OCI-LY7 (cell line): Measurements from ENCODE around the gene PKN3. TPM values are rescaled to one million over a fixed set of nuclear protein-coding genes. Genes with fewer than 3 reads are reported as not detected.

Experiments used
- BruUV-seq: library from RNA; stranded (reverse); fragments of 400-500 nt; replicated peaks from 2 replicates; lab custom pipeline; 2021; lab: Mats Ljungman, UMichigan
- CTCF ChIA-PET: fragments of 300-600 bp; sonication (Branson Sonifier 250); formaldehyde crosslinking; loops from one replicate; lab custom pipeline; 2022; ENCODE audit warnings: antibody characterized with exemption; ENCODE audit not compliant: unreplicated experiment; lab: Charles Lee
- POLR2A ChIA-PET: fragments of 300-600 bp; sonication (Branson Sonifier 250); formaldehyde crosslinking; loops from one replicate; lab custom pipeline; 2022; ENCODE audit warnings: antibody characterized with exemption; lab: Charles Lee
- DNase-seq: peaks from one replicate; pipeline ENCODE4 v3.0.0-alpha.2; 2015; ENCODE audit warnings: low spot score
- H2AFZ ChIP-seq: fragments of 200-600 bp; sonication (generic), shearing (Covaris generic); 2 replicates; pipeline ENCODE4 v1.6.1; 2014; ENCODE audit warnings: mild to moderate bottlenecking, antibody characterized with exemption, low read length, moderate library complexity
- H3K27ac ChIP-seq: fragments of 200-600 bp; sonication (generic); 2 replicates; pipeline ENCODE4 v1.5.1; 2014; ENCODE audit warnings: mixed run types, low read depth, mild to moderate bottlenecking, moderate library complexity, low read length, inconsistent platforms; ENCODE audit not compliant: poor library complexity, severe bottlenecking
- H3K36me3 ChIP-seq: fragments of 200-600 bp; sonication (generic); 2 replicates; pipeline ENCODE4 v1.6.1; 2014; ENCODE audit warnings: mild to moderate bottlenecking, antibody characterized with exemption, low read length, moderate library complexity, mixed read lengths; ENCODE audit not compliant: insufficient read depth
- H3K4me1 ChIP-seq: fragments of 200-600 bp; sonication (generic); 2 replicates; pipeline ENCODE4 v1.5.1; 2014; ENCODE audit warnings: mild to moderate bottlenecking, low read length; ENCODE audit not compliant: insufficient read depth, poor library complexity, severe bottlenecking
- H3K4me2 ChIP-seq: fragments of 200-600 bp; sonication (generic); 2 replicates; pipeline ENCODE4 v1.6.1; 2014; ENCODE audit warnings: mild to moderate bottlenecking, low read length
- H3K4me3 ChIP-seq: fragments of 200-600 bp; sonication (generic); 2 replicates; pipeline ENCODE4 v1.5.1; 2014; ENCODE audit warnings: mild to moderate bottlenecking, low read depth, low read length; ENCODE audit not compliant: poor library complexity, severe bottlenecking
- H3K79me2 ChIP-seq: fragments of 200-600 bp; sonication (generic); 2 replicates; pipeline ENCODE4 v1.6.1; 2016; ENCODE audit warnings: low read depth, mild to moderate bottlenecking, low read length, moderate library complexity, mixed read lengths; ENCODE audit not compliant: insufficient read depth
- H3K9me2 ChIP-seq: fragments of 200-600 bp; sonication (generic); 2 replicates; pipeline ENCODE4 v1.6.1; 2016; ENCODE audit warnings: mild to moderate bottlenecking, low read length, mixed read lengths; ENCODE audit not compliant: insufficient read depth
- H3K9me3 ChIP-seq: fragments of 200-600 bp; sonication (generic); 2 replicates; pipeline ENCODE4 v1.6.1; 2014; ENCODE audit warnings: mild to moderate bottlenecking, mixed run types, low read length, mixed read lengths
- H4K20me1 ChIP-seq: fragments of 200-600 bp; sonication (generic); 2 replicates; pipeline ENCODE4 v1.6.1; 2014; ENCODE audit warnings: mild to moderate bottlenecking, antibody characterized with exemption, low read length, moderate library complexity, mixed read lengths; ENCODE audit not compliant: insufficient read depth
- CTCF ChIP-seq: fragments of 200-600 bp; sonication (generic); conservative IDR thresholded peaks from 2 replicates; pipeline ENCODE4 v1.5.1; 2014; ENCODE audit warnings: mild to moderate bottlenecking, antibody characterized with exemption, low read length, moderate library complexity, mixed read lengths
- EZH2phosphoT487 ChIP-seq: fragments of 200-600 bp; sonication (generic); IDR thresholded peaks from 2 replicates; pipeline ENCODE4 v1.6.1; 2018; ENCODE audit warnings: low read depth, borderline replicate concordance, mild to moderate bottlenecking, mixed run types, antibody characterized with exemption, low read length, moderate library complexity, mixed read lengths
- intact Hi-C: fragments of 100-400 bp; cut with micrococcal nuclease; formaldehyde crosslinking; loops from one replicate; pipeline ENCODE4 v1.10.0; 2022; ENCODE audit not compliant: unreplicated experiment
- small RNA-seq: library from RNA; depleted of rRNA; stranded (forward); fragments of <200 nt; gene quantifications from one replicate; pipeline ENCODE3, GENCODE V24; 2014
- total RNA-seq, 2 experiments: library from RNA; depleted of rRNA in 1 of 2; stranded (reverse); fragments of >200 nt in 1 of 2; shearing (Covaris generic) in 1 of 2; gene quantifications; 2 replicates each; pipeline ENCODE4 v1.2.3, GENCODE V29; 2014 to 2022

The PKN3 gene
- total RNA-seq, 2 experiments from 2014 or later: 1.5 to 3.3 TPM

GRCh38 chr9:128768606-128769005, 66.3 kb downstream of the PKN3 start:
- no TSS peak for BruUV-seq
- TF ChIP-seq CTCF: no peak
- TF ChIP-seq EZH2phosphoT487: no peak
- no peak for DNase-seq
- intact Hi-C loops: no loop called here
- Histone ChIP-seq H3K9me2 (no peaks in the 10 kb centered on the region), H3K36me3 (no peaks in the 10 kb centered on the region), H3K4me3 (no peak overlapping the region), H3K27ac (no peak overlapping the region), H3K4me2 (no peak overlapping the region), H3K79me2 (no peaks in the 10 kb centered on the region), H2AFZ (no peak overlapping the region), H4K20me1 (no peaks in the 10 kb centered on the region), H3K4me1 (peaks cover 16% of the 10 kb centered on the region), H3K9me3 (no peaks in the 10 kb centered on the region)
- ChIA-PET CTCF (no interaction called here), POLR2A (interaction anchor here (0.7 kb wide), 1 partner anchor 145 kb away, joined by 3 read pairs; no protein-coding TSS in a partner anchor)

Small RNA genes within 50 kb of the gene (small RNA-seq; reads per million reads assigned to genes)
- gene RF00017 (not detected), gene RN7SL560P (not detected)

Other genes with a start within 250 kb of the PKN3 start
- 84.4 and 94.3 TPM in 2 replicates for gene ODF2, start 246.5 kb upstream of the PKN3 start, total RNA-seq (2014; rRNA removed; shearing (Covaris generic))
- gene ODF2, start 246.5 kb upstream of the PKN3 start, total RNA-seq (2022): 93.1 and 94.1 TPM in 2 replicates
- 30.8 and 34.8 TPM in 2 replicates for gene GLE1, start 197.8 kb upstream of the PKN3 start, total RNA-seq (2014; rRNA removed; shearing (Covaris generic))
- gene GLE1, start 197.8 kb upstream of the PKN3 start, total RNA-seq (2022): 43.4 and 45.2 TPM in 2 replicates
- gene SPTAN1, start 149.9 kb upstream of the PKN3 start, total RNA-seq (2014; rRNA removed; shearing (Covaris generic)): 259 and 272 TPM in 2 replicates
- 239 and 283 TPM in 2 replicates for gene SPTAN1, start 149.9 kb upstream of the PKN3 start, total RNA-seq (2022)
- 71.8 and 97.6 TPM in 2 replicates for gene DYNC2I2, start 45.7 kb upstream of the PKN3 start, total RNA-seq (2014; rRNA removed; shearing (Covaris generic))
- 51.6 and 55.5 TPM in 2 replicates for gene DYNC2I2, start 45.7 kb upstream of the PKN3 start, total RNA-seq (2022)
- 598 and 1,041 TPM in 2 replicates for gene SET, start 13.3 kb upstream of the PKN3 start, total RNA-seq (2014; rRNA removed; shearing (Covaris generic))
- gene SET, start 13.3 kb upstream of the PKN3 start, total RNA-seq (2022): 686 and 701 TPM in 2 replicates
- 29.0 and 56.8 TPM in 2 replicates for gene ZDHHC12, start 21.6 kb downstream of the PKN3 start, total RNA-seq (2014; rRNA removed; shearing (Covaris generic))
- 37.0 and 40.0 TPM in 2 replicates for gene ZDHHC12, start 21.6 kb downstream of the PKN3 start, total RNA-seq (2022)
- gene ZER1, start 69.4 kb downstream of the PKN3 start, total RNA-seq (2014; rRNA removed; shearing (Covaris generic)): 6.9 and 11.0 TPM in 2 replicates
- 15.1 and 20.0 TPM in 2 replicates for gene ZER1, start 69.4 kb downstream of the PKN3 start, total RNA-seq (2022)
- gene TBC1D13, start 84.8 kb downstream of the PKN3 start, total RNA-seq (2014; rRNA removed; shearing (Covaris generic)): 14.9 and 18.7 TPM in 2 replicates
- 18.9 and 24.7 TPM in 2 replicates for gene TBC1D13, start 84.8 kb downstream of the PKN3 start, total RNA-seq (2022)
- gene ENDOG, start 116.0 kb downstream of the PKN3 start, total RNA-seq (2014; rRNA removed; shearing (Covaris generic)): 31.9 and 35.2 TPM in 2 replicates
- gene ENDOG, start 116.0 kb downstream of the PKN3 start, total RNA-seq (2022): 24.8 and 29.4 TPM in 2 replicates
- 38.9 and 51.2 TPM in 2 replicates for gene SPOUT1, start 127.3 kb downstream of the PKN3 start, total RNA-seq (2014; rRNA removed; shearing (Covaris generic))
- gene SPOUT1, start 127.3 kb downstream of the PKN3 start, total RNA-seq (2022): 47.8 and 52.5 TPM in 2 replicates
- 38.2 and 44.7 TPM in 2 replicates for gene KYAT1, start 179.4 kb downstream of the PKN3 start, total RNA-seq (2014; rRNA removed; shearing (Covaris generic))
- gene KYAT1, start 179.4 kb downstream of the PKN3 start, total RNA-seq (2022): 28.3 and 34.5 TPM in 2 replicates
- 20.0 and 26.9 TPM in 2 replicates for gene LRRC8A, start 179.6 kb downstream of the PKN3 start, total RNA-seq (2014; rRNA removed; shearing (Covaris generic))
- 21.0 and 22.9 TPM in 2 replicates for gene LRRC8A, start 179.6 kb downstream of the PKN3 start, total RNA-seq (2022)
- gene PHYHD1, start 218.5 kb downstream of the PKN3 start, total RNA-seq (2014; rRNA removed; shearing (Covaris generic)): 69.0 and 83.5 TPM in 2 replicates
- gene PHYHD1, start 218.5 kb downstream of the PKN3 start, total RNA-seq (2022): 132 and 150 TPM in 2 replicates
- gene DOLK, start 245.1 kb downstream of the PKN3 start, total RNA-seq (2014; rRNA removed; shearing (Covaris generic)): 9.6 and 11.2 TPM in 2 replicates
- gene DOLK, start 245.1 kb downstream of the PKN3 start, total RNA-seq (2022): 5.1 and 5.8 TPM in 2 replicates
- gene NUP188, start 245.2 kb downstream of the PKN3 start, total RNA-seq (2014; rRNA removed; shearing (Covaris generic)): 70.5 and 73.6 TPM in 2 replicates
- gene NUP188, start 245.2 kb downstream of the PKN3 start, total RNA-seq (2022): 83.8 and 91.6 TPM in 2 replicates